Psoas muscle (tissue), 8 donors: ENCODE data around the gene ZNF75A. TPM values are rescaled to one million over a fixed set of nuclear protein-coding genes. Genes with fewer than 3 reads are reported as not detected.

Experiments used
- ATAC-seq, 4 donors: fragments of 200-7000 bp; cut with Tn5 transposase; one replicate each; pipeline ENCODE4 v1.9.1; 2020; ENCODE audit warnings: moderate library complexity in 3 of 4, mild to moderate bottlenecking in 2 of 4
- DNase-seq, 2 donors: peaks; one replicate each; pipeline ENCODE4 v3.0.0-alpha.2; 2020
- H3K27ac ChIP-seq: fragments of 200-600 bp; one replicate; pipeline ENCODE4 v1.8.0; 2022
- H3K27me3 ChIP-seq, 3 donors: fragments of 200-600 bp in 1 of 3; one replicate each; pipeline versions ENCODE4 v1.6.1 to v1.8.0; 2013 to 2022; ENCODE audit warnings: low read length in 2 of 3, mild to moderate bottlenecking in 2 of 3, moderate library complexity in 1 of 3; ENCODE audit not compliant: insufficient read depth in 3 of 3
- H3K36me3 ChIP-seq, 2 donors: fragments of 200-600 bp in 1 of 2; one replicate each; pipeline versions ENCODE4 v1.6.1 to v1.8.0; 2013 to 2022; ENCODE audit warnings: low read depth in 1 of 2, mild to moderate bottlenecking in 1 of 2, moderate library complexity in 1 of 2; ENCODE audit not compliant: insufficient read depth in 1 of 2
- H3K4me1 ChIP-seq: fragments of 200-600 bp; one replicate; pipeline ENCODE4 v1.8.0; 2022
- H3K4me3 ChIP-seq: fragments of 200-600 bp; one replicate; pipeline ENCODE4 v1.8.0; 2022; ENCODE audit warnings: mild to moderate bottlenecking
- H3K9me3 ChIP-seq: fragments of 200-600 bp; one replicate; pipeline ENCODE4 v1.8.0; 2022
- CTCF ChIP-seq: fragments of 200-600 bp; IDR thresholded peaks from one replicate; pipeline ENCODE4 v1.8.0; 2022; ENCODE audit warnings: antibody characterized with exemption
- WGBS, 3 donors: extraction: QIAGEN DNeasy Blood & Tissue Kit; methylation state at CpG; one replicate each; pipeline versions ENCODE4 v1.1.6 to v1.1.7; 2013; 5-methylcytosine and 5-hydroxymethylcytosine counted together
- intact Hi-C, 2 donors: fragments of 100-400 bp; cut with DNase I; formaldehyde crosslinking; loops; one replicate each; pipeline versions ENCODE4 v1.11.0 to v1.14.2; 2022
- polyA plus RNA-seq, 3 donors: library from polyadenylated mRNA; stranded (reverse); fragments of 200-250 nt; gene quantifications; one replicate each; pipeline ENCODE4 v1.2.3, GENCODE V29; 2013
- total RNA-seq, 4 donors: library from RNA; stranded (reverse); fragmentation: NEBNext Ultra II Directional in 2 of 4; extraction: Animal tissue kit (Norgen Biotek cat#: 25700) in 2 of 4; gene quantifications; one replicate each; pipeline versions ENCODE4 v1.2.1 to v1.2.4, GENCODE V29; 2021 to 2023
- donor health status: healthy with polysubstance abuse.
- donor health status: DM: no; HTN: no; CAD: no; lungs with moderate emphysema.
- donor health status: Bipolar disorder and iron deficiency.
- donor health status: healthy.
- donor health status: DM: yes; HTN: yes; CAD: no.
- donor health status: DM: no; HTN: no; CAD: no.
- donor health status: DM: no; HTN: no; CAD: no.
- donor health status: DM: yes; HTN: yes; CAD: no.

ZNF75A gene
- total and polyA plus RNA-seq, 7 donors, result 7.4 to 20.5 (median 13.8) TPM

- Histone ChIP-seq H3K4me3 (no peak overlapping the region), H3K9me3 (peaks cover 70% of the 10 kb centered on the region), H3K27ac (no peak overlapping the region), H3K27me3 (peaks cover 0 to 3% (median 0%) of the 10 kb centered on the region in 3 donors), H3K4me1 (peaks cover 4% of the 10 kb centered on the region), H3K36me3 (peaks cover 31 to 77% of the 10 kb centered on the region in 2 donors)
- intact Hi-C loops, result no loop called here
- no peak for TF ChIP-seq CTCF
- WGBS, 3 donors, result 97 to 98% (median 98%) methylated on average over 16 of the region's 16 CpGs
- no peak for DNase-seq
- no peak for ATAC-seq
These were observed 15.2 kb upstream of the ZNF75A start for GRCh38 chr16:3289998-3290673.

GRCh38 chr16:3292604-3293003 lies 12.7 kb upstream of the ZNF75A start:
- TF ChIP-seq CTCF, result no peak
- Histone ChIP-seq H3K27me3 (peaks cover 0 to 3% (median 0%) of the 10 kb centered on the region in 3 donors), H3K27ac (no peak overlapping the region), H3K36me3 (peaks cover 29 to 58% of the 10 kb centered on the region in 2 donors), H3K9me3 (peaks cover 95% of the 10 kb centered on the region), H3K4me1 (no peaks in the 10 kb centered on the region), H3K4me3 (no peak overlapping the region)
- no peak for ATAC-seq
- intact Hi-C loops, result no loop called here
- no peak for DNase-seq
- WGBS, 3 donors, result 71 to 86% (median 72%) methylated on average over 3 of the region's 3 CpGs

- H3K27me3 ChIP-seq, result no peaks in the 10 kb centered on the region
- ATAC-seq, result no peak
- intact Hi-C loops, result no loop called here
These were observed 10.1 kb upstream of the ZNF75A start for GRCh38 chr16:3295209-3295608.

GRCh38 chr16:3295783-3296182 lies 9.5 kb upstream of the ZNF75A start:
- Histone ChIP-seq H3K36me3 (peaks cover 11 to 49% of the 10 kb centered on the region in 2 donors), H3K9me3 (peaks cover 85% of the 10 kb centered on the region), H3K27me3 (no peaks in the 10 kb centered on the region), H3K4me3 (no peak overlapping the region), H3K4me1 (no peaks in the 10 kb centered on the region), H3K27ac (no peak overlapping the region)
- intact Hi-C loops, result no loop called here
- ATAC-seq (no peak), DNase-seq (no peak)
- no peak for TF ChIP-seq CTCF
- WGBS, 3 donors, result 65 to 68% (median 66%) methylated on average over 12 to 13 of the region's 13 CpGs

More at GRCh38 chr16:3295209-3295608, 10.1 kb upstream of the ZNF75A start:
- peaks cover 91% of the 10 kb centered on the region for H3K9me3 ChIP-seq
- no peaks in the 10 kb centered on the region for H3K4me1 ChIP-seq
- DNase-seq, result no peak
- no peak overlapping the region for H3K4me3 ChIP-seq
- H3K27ac ChIP-seq, result no peak overlapping the region
- 30 to 34% (median 34%) methylated on average over 42 to 45 of the region's 45 CpGs for WGBS, 3 donors
- no peak for TF ChIP-seq CTCF
- peaks cover 15 to 49% of the 10 kb centered on the region in 2 donors for H3K36me3 ChIP-seq
